K562 (cell line): ENCODE results near the gene ZGLP1. TPM values are rescaled to one million over a fixed set of nuclear protein-coding genes. Genes with fewer than 3 reads are reported as not detected.

Experiments used
- ATAC-seq: fragments of 200-7000 bp; cut with Tn5 transposase; 3 replicates; pipeline ENCODE4 v1.9.1; 2020; ENCODE audit warnings: moderate library complexity
- BruUV-seq: library from RNA; stranded (reverse); fragments of 400-500 nt; replicated peaks from 2 replicates; lab custom pipeline; 2021; lab: Mats Ljungman, UMichigan
- CTCF ChIA-PET: fragments of 300-600 bp; formaldehyde crosslinking; extraction: SDS; loops from one replicate; lab custom pipeline; 2021; ENCODE audit warnings: low intra/inter-chr PET ratio; lab: Yijun Ruan, JAX
- POLR2A ChIA-PET: fragments of 300-600, 350-650 bp; sonication (Branson Sonifier 250); formaldehyde crosslinking; extraction: SDS; loops from one replicate; lab custom pipeline; 2021; ENCODE audit warnings: antibody characterized with exemption, inconsistent platforms; lab: Yijun Ruan, JAX
- DNase-seq, 4 experiments: peaks; one replicate each; pipeline versions ENCODE4 v3.0.0 to v3.0.0-alpha.2; 2011 to 2018; ENCODE audit warnings: low spot score in 3 of 4, mixed read lengths in 3 of 4; ENCODE audit errors: extremely low read depth in 1 of 4
- FAIRE-seq: peaks from 2 replicates; lab custom pipeline; 2011; peaks lifted over from hg19 to GRCh38; lab: Jason Lieb, UNC
- H2AFZ ChIP-seq: 2 replicates; pipeline ENCODE4 v1.6.0; 2011; ENCODE audit warnings: low read depth, low read length, control low read depth, inconsistent platforms
- H3K27ac ChIP-seq: fragments of 200-600 bp; 3 replicates; pipeline ENCODE4 v1.8.0; 2011; ENCODE audit warnings: low read depth, mild to moderate bottlenecking, control low read depth, inconsistent platforms, low read length, moderate library complexity, mixed read lengths; ENCODE audit errors: extremely low read depth
- H3K27me3 ChIP-seq, 2 experiments: fragments of 300-600 bp in 1 of 2; 2 replicates in 1 of 2; 3 replicates in 1 of 2; pipeline versions ENCODE4 v1.6.0 to v1.8.0; 2011; ENCODE audit warnings: inconsistent platforms in 2 of 2, low read length in 2 of 2, mild to moderate bottlenecking in 1 of 2, mixed read lengths in 1 of 2, moderate library complexity in 1 of 2; ENCODE audit not compliant: control insufficient read depth in 2 of 2, insufficient read depth in 2 of 2
- H3K36me3 ChIP-seq: fragments of 300-600 bp; 3 replicates; pipeline ENCODE4 v1.8.0; 2011; ENCODE audit warnings: mild to moderate bottlenecking, low read length, inconsistent platforms; ENCODE audit not compliant: control insufficient read depth, insufficient read depth
- H3K4me1 ChIP-seq, 2 experiments: fragments of 200-600 bp in 1 of 2; replicated peaks in 1 of 2; 2 replicates in 1 of 2; 3 replicates in 1 of 2; pipeline versions ENCODE4 v1.5.1 to v1.8.0; 2011; ENCODE audit warnings: inconsistent platforms in 2 of 2, low read length in 2 of 2, mild to moderate bottlenecking in 1 of 2, mixed read lengths in 1 of 2, moderate library complexity in 1 of 2; ENCODE audit not compliant: control insufficient read depth in 2 of 2, insufficient read depth in 2 of 2
- H3K4me2 ChIP-seq: 2 replicates; pipeline ENCODE4 v1.6.1; 2011; ENCODE audit warnings: low read length, control low read depth, inconsistent platforms, mixed read lengths; ENCODE audit not compliant: insufficient read depth
- H3K4me3 ChIP-seq: fragments of 200-600 bp; sonication (generic), shearing (Covaris generic); 2 replicates; pipeline ENCODE4 v1.5.1; 2016; ENCODE audit warnings: control low read depth, inconsistent platforms
- H3K79me2 ChIP-seq: fragments of 200-600 bp; 3 replicates; pipeline ENCODE4 v1.8.0; 2011; ENCODE audit warnings: low read length, inconsistent platforms; ENCODE audit not compliant: control insufficient read depth, insufficient read depth
- H3K9ac ChIP-seq, 2 experiments: 2 replicates each; pipeline versions ENCODE4 v1.6.0 to v1.6.1; 2011; ENCODE audit warnings: low read depth in 2 of 2, low read length in 2 of 2, control low read depth in 1 of 2, inconsistent platforms in 1 of 2, mild to moderate bottlenecking in 1 of 2, mixed read lengths in 1 of 2; ENCODE audit not compliant: insufficient read depth in 1 of 2
- H3K9me1 ChIP-seq: one replicate; pipeline ENCODE4 v1.6.0; 2011; ENCODE audit warnings: inconsistent platforms, mild to moderate bottlenecking, low read length, moderate library complexity; ENCODE audit not compliant: control insufficient read depth, insufficient read depth
- H3K9me3 ChIP-seq: replicated peaks from 2 replicates; pipeline ENCODE4 v1.5.1; 2011; ENCODE audit warnings: low read depth, low read length, inconsistent platforms; ENCODE audit not compliant: control insufficient read depth, insufficient read depth
- H4K20me1 ChIP-seq: replicated peaks from 2 replicates; pipeline ENCODE4 v1.6.1; 2011; ENCODE audit warnings: low read length, inconsistent platforms, mixed read lengths; ENCODE audit not compliant: control insufficient read depth, insufficient read depth
- CBFA2T2 ChIP-seq: fragments of 450-650 bp; conservative IDR thresholded peaks from 2 replicates; pipeline ENCODE4 v1.6.1; 2017; ENCODE audit warnings: mild to moderate bottlenecking
- CXXC5 ChIP-seq: fragments of 250-450 bp; sonication (Bioruptor Pico); IDR thresholded peaks from 2 replicates; pipeline ENCODE4 v1.8.0; 2022; ENCODE audit warnings: inconsistent platforms, mild to moderate bottlenecking, moderate library complexity
- MEIS2 ChIP-seq: fragments of 450-650 bp; IDR thresholded peaks from 2 replicates; pipeline ENCODE4 v1.6.1; 2014; ENCODE audit warnings: mild to moderate bottlenecking; ENCODE audit not compliant: partially characterized antibody
- RAD51 ChIP-seq: fragments of 450-650 bp; IDR thresholded peaks from 2 replicates; pipeline ENCODE4 v1.7.1; 2016; ENCODE audit warnings: low read depth, mild to moderate bottlenecking, borderline replicate concordance
- SMAD4 ChIP-seq: fragments of 250-450 bp; sonication (Bioruptor Pico); conservative IDR thresholded peaks from 2 replicates; pipeline ENCODE4 v1.8.0; 2021; ENCODE audit warnings: inconsistent platforms, mild to moderate bottlenecking, moderate library complexity
- SPI1 ChIP-seq: IDR thresholded peaks from 2 replicates; pipeline ENCODE4 v1.6.1; 2011; ENCODE audit warnings: low read depth, low read length, control low read depth, borderline replicate concordance
- TAF15 ChIP-seq: fragments of 200-400 bp; formaldehyde crosslinking; IDR thresholded peaks from 2 replicates; pipeline ENCODE4 v1.6.1; 2017; ENCODE audit warnings: mild to moderate bottlenecking, low read depth, low read length, moderate library complexity
- TOE1 ChIP-seq, 2 experiments: fragments of 450-650 bp in 1 of 2; sonication (generic) in 1 of 2; formaldehyde crosslinking in 1 of 2; IDR thresholded peaks; 2 replicates each; pipeline versions ENCODE4 v1.7.1 to v1.8.0; 2016 to 2022; ENCODE audit warnings: borderline replicate concordance in 2 of 2, mild to moderate bottlenecking in 2 of 2, antibody characterized with exemption in 1 of 2, inconsistent platforms in 1 of 2, low read depth in 1 of 2, missing genetic modification reagents in 1 of 2, moderate library complexity in 1 of 2
- USF1 ChIP-seq: sonication (generic); formaldehyde crosslinking; IDR thresholded peaks from 2 replicates; pipeline ENCODE4 v1.9.0; 2022; ENCODE audit warnings: mild to moderate bottlenecking, missing genetic modification reagents
- USF2 ChIP-seq: sonication (generic); formaldehyde crosslinking; IDR thresholded peaks from 2 replicates; pipeline ENCODE4 v1.5.0; 2020; ENCODE audit warnings: missing genetic modification reagents
- ZBTB7A ChIP-seq: IDR thresholded peaks from 2 replicates; pipeline ENCODE4 v1.6.1; 2011; ENCODE audit warnings: low read depth, mild to moderate bottlenecking, low read length, moderate library complexity, borderline replicate concordance; ENCODE audit not compliant: control insufficient read depth
- ZNF561 ChIP-seq: fragments of 450-650 bp; formaldehyde crosslinking; conservative IDR thresholded peaks from 2 replicates; pipeline ENCODE4 v1.4.0; 2020; ENCODE audit warnings: mild to moderate bottlenecking, moderate library complexity
- WGBS: fragments of 100-300 bp; shearing (Covaris generic); methylation state at CpG from one replicate; pipeline ENCODE4 v1.1.6; 2016; ENCODE audit warnings: low coverage, mixed read lengths; ENCODE audit not compliant: insufficient coverage; ENCODE audit errors: missing lambda C conversion rate; 5-methylcytosine and 5-hydroxymethylcytosine counted together
- in situ Hi-C: fragments of 300-500 bp; cut with MboI; formaldehyde crosslinking; loops from 4 replicates; pipeline ENCODE4 v1.15.0; 2018; ENCODE audit warnings: inconsistent platforms, mixed read lengths
- intact Hi-C: fragments of 100-400 bp; cut with micrococcal nuclease; formaldehyde crosslinking; loops from 2 replicates; pipeline ENCODE4 v1.14.2; 2022
- polyA plus RNA-seq, 8 experiments: library from polyadenylated mRNA; depleted of rRNA in 4 of 8; stranded (reverse) in 5 of 8; unstranded in 3 of 8; fragments of >200 nt; fragmentation: Nextera tagmentation in 2 of 8; fragmentation: Illumina TruSeq in 1 of 8; extraction: Ambion mirVana in 2 of 8; extraction: Trizol in 1 of 8; gene quantifications; 2 replicates each; pipeline versions ENCODE4 v1.2.1 to v1.2.3, GENCODE V29; 2011 to 2014; ENCODE audit warnings: inconsistent platforms in 1 of 8, missing spikeins in 1 of 8
- total RNA-seq, 7 experiments: library from RNA; depleted of rRNA in 6 of 7; stranded (reverse); fragments of >200 nt in 6 of 7; fragmentation: Illumina TruSeq in 2 of 7; extraction: Trizol in 2 of 7; gene quantifications; 2 replicates each; pipeline versions ENCODE4 v1.2.1 to v1.2.3, GENCODE V29; 2011 to 2021; ENCODE audit warnings: low replicate concordance in 1 of 7
- TF ChIP-seq, protein P1 (sequence below): fragments of 450-650 bp; IDR thresholded peaks from 2 replicates; pipeline ENCODE4 v1.6.1; 2016
- TF ChIP-seq, protein P2 (sequence below): fragments of 450-650 bp; IDR thresholded peaks from 2 replicates; pipeline ENCODE4 v1.6.1; 2017; ENCODE audit warnings: antibody characterized with exemption
- TF ChIP-seq, protein P3 (sequence below): fragments of 450-650 bp; formaldehyde crosslinking; IDR thresholded peaks from 2 replicates; pipeline ENCODE4 v1.4.0; 2020; ENCODE audit warnings: mild to moderate bottlenecking, mixed read lengths

Gene ZGLP1
- total and polyA plus RNA-seq, 9 of the 15 experiments (the other 6 are each of a cell fraction or from before 2014, with no cell fraction given), result 0.24 to 4.5 (median 2.2) TPM

GRCh38 chr19:10285393-10285792, 24.2 kb downstream of the ZGLP1 start:
- no peaks in the 10 kb centered on the region for H4K20me1 ChIP-seq
- no peaks in the 10 kb centered on the region for H3K9me3 ChIP-seq
- no peak overlapping the region for H3K4me3 ChIP-seq
- H3K27me3 ChIP-seq, result no peaks in the 10 kb centered on the region
- DNase-seq (peak in 1 of 4 experiments; percentile 45), ATAC-seq (no peak), FAIRE-seq (no peak)
- H2AFZ ChIP-seq, result no peak overlapping the region
- peaks cover 44% of the 10 kb centered on the region for H3K79me2 ChIP-seq
- H3K9ac ChIP-seq, result peak overlapping the region in 1 of 2 experiments; percentile 41; a peak in 3 of 4 replicates
- intact Hi-C loops (no loop called here), in situ Hi-C loops (no loop called here)
- ChIA-PET POLR2A (interaction anchor here (0.5 to 6.2 kb wide), 4 partner anchors 14 to 20 kb away, joined by 3 to 74 read pairs (median 4); partner anchors contain the start of gene ICAM1), CTCF (no interaction called here)
- H3K9me1 ChIP-seq, result peaks cover 6% of the 10 kb centered on the region
- peaks cover 54% of the 10 kb centered on the region for H3K36me3 ChIP-seq
- BruUV-seq, result no TSS peak
- peaks cover 30 to 68% of the 10 kb centered on the region in 2 experiments; a peak in 4 of 5 replicates for H3K4me1 ChIP-seq
- H3K27ac ChIP-seq, result peak overlapping the region; percentile 96; the same call in 2 of the 3 replicates
- no peak overlapping the region for H3K4me2 ChIP-seq
- WGBS, result 71% methylated on average over 4 of the region's 4 CpGs
- TF ChIP-seq USF1 (peak; percentile 66), ZBTB7A (no peak), TOE1 (IDR thresholded peaks at IDR 0.05; ENCODE audit: borderline replicate concordance) (peak; percentile 85), TOE1 (CRISPR knock-in tag; IDR thresholded peaks at IDR 0.05; ENCODE audit: borderline replicate concordance, low read depth) (no peak), CBFA2T2 (0 out of 2 replicates have a peak, but pooled peaks have one; percentile 7), MEIS2 (peak; percentile 95), RAD51 (peak; percentile 56; the same call in 1 of the 2 replicates), CXXC5 (peak; percentile 41), USF2 (CRISPR knock-in tag) (0 out of 2 replicates have a peak, but pooled peaks have one; percentile 37), ZNF561 (no peak), TAF15 (no peak), SMAD4 (CRISPR knock-in tag) (0 out of 2 replicates have a peak, but pooled peaks have one; percentile 41), SPI1 (peak; percentile 44; the same call in 1 of the 2 replicates)
- TF ChIP-seq, protein P1, sequence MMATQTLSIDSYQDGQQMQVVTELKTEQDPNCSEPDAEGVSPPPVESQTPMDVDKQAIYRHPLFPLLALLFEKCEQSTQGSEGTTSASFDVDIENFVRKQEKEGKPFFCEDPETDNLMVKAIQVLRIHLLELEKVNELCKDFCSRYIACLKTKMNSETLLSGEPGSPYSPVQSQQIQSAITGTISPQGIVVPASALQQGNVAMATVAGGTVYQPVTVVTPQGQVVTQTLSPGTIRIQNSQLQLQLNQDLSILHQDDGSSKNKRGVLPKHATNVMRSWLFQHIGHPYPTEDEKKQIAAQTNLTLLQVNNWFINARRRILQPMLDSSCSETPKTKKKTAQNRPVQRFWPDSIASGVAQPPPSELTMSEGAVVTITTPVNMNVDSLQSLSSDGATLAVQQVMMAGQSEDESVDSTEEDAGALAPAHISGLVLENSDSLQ, result peak; percentile 83
- TF ChIP-seq, protein P2, sequence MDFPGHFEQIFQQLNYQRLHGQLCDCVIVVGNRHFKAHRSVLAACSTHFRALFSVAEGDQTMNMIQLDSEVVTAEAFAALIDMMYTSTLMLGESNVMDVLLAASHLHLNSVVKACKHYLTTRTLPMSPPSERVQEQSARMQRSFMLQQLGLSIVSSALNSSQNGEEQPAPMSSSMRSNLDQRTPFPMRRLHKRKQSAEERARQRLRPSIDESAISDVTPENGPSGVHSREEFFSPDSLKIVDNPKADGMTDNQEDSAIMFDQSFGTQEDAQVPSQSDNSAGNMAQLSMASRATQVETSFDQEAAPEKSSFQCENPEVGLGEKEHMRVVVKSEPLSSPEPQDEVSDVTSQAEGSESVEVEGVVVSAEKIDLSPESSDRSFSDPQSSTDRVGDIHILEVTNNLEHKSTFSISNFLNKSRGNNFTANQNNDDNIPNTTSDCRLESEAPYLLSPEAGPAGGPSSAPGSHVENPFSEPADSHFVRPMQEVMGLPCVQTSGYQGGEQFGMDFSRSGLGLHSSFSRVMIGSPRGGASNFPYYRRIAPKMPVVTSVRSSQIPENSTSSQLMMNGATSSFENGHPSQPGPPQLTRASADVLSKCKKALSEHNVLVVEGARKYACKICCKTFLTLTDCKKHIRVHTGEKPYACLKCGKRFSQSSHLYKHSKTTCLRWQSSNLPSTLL, result no peak
- TF ChIP-seq, protein P3, sequence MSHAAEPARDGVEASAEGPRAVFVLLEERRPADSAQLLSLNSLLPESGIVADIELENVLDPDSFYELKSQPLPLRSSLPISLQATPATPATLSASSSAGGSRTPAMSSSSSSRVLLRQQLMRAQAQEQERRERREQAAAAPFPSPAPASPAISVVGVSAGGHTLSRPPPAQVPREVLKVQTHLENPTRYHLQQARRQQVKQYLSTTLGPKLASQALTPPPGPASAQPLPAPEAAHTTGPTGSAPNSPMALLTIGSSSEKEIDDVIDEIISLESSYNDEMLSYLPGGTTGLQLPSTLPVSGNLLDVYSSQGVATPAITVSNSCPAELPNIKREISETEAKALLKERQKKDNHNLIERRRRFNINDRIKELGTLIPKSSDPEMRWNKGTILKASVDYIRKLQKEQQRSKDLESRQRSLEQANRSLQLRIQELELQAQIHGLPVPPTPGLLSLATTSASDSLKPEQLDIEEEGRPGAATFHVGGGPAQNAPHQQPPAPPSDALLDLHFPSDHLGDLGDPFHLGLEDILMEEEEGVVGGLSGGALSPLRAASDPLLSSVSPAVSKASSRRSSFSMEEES (CRISPR knock-in tag), result peak; percentile 93
